HCT116 (cell line): Measurements from ENCODE around the gene DBET. TPM values are rescaled to one million over a fixed set of nuclear protein-coding genes. Genes with fewer than 3 reads are reported as not detected.
"Not testable (repeated sequence)": the region's sequence is repeated elsewhere in the genome, so short reads cannot be mapped to it uniquely, and the experiment has no call there.

ENCODE experiments used
- ATAC-seq: fragments of 200-7000 bp; cut with Tn5 transposase; 2 replicates; pipeline ENCODE4 v1.9.1; 2020; ENCODE audit warnings: mild to moderate bottlenecking, moderate library complexity
- Bru-seq: library from RNA; stranded (reverse); fragments of 400-500 nt; gene quantifications from one replicate; lab custom pipeline; 2021; lab: Mats Ljungman, UMichigan
- BruChase-seq, 2 experiments: library from RNA; stranded (reverse); fragments of 400-500 nt; gene quantifications; one replicate each; lab custom pipeline; 2021; lab: Mats Ljungman, UMichigan
- BruUV-seq: library from RNA; stranded (reverse); fragments of 400-500 nt; replicated peaks from 2 replicates; lab custom pipeline; 2021; lab: Mats Ljungman, UMichigan
- CTCF ChIA-PET: fragments of 300-600 bp; sonication (Branson Sonifier 250); formaldehyde crosslinking; loops from one replicate; lab custom pipeline; 2021; ENCODE audit warnings: antibody characterized with exemption; lab: Charles Lee
- POLR2A ChIA-PET: fragments of 300-600, 350-600 bp; sonication (Branson Sonifier 250); formaldehyde crosslinking; loops from one replicate; lab custom pipeline; 2021; ENCODE audit warnings: antibody characterized with exemption; lab: Charles Lee
- RAD21 ChIA-PET, 2 experiments: fragments of 300-600 bp; sonication (Branson Sonifier 250); formaldehyde crosslinking; loops; one replicate each; lab custom pipeline; 2023; ENCODE audit warnings: low total read pairs in 2 of 2; ENCODE audit not compliant: uncharacterized antibody in 2 of 2, unreplicated experiment in 2 of 2, low non-redundant PET in 1 of 2; lab: Charles Lee
- DNase-seq: peaks from one replicate; pipeline ENCODE4 v3.0.0-alpha.2; 2010; ENCODE audit warnings: low read depth, low spot score
- H2AFZ ChIP-seq: fragments of 200-600 bp; shearing (Covaris generic), sonication (generic); 2 replicates; pipeline ENCODE4 v1.6.1; 2017; ENCODE audit warnings: low read depth, mixed run types, mixed read lengths, antibody characterized with exemption, low read length; ENCODE audit not compliant: poor library complexity, severe bottlenecking
- H3K27ac ChIP-seq: 2 replicates; pipeline ENCODE4 v1.5.1; 2012; ENCODE audit warnings: low read depth, low read length
- H3K27me3 ChIP-seq: fragments of 200-600 bp; sonication (generic); 2 replicates; pipeline ENCODE4 v1.6.1; 2016; ENCODE audit warnings: mixed run types, low read length, mixed read lengths; ENCODE audit not compliant: insufficient read depth
- H3K36me3 ChIP-seq, 2 experiments: fragments of 200-500 bp in 1 of 2; fragments of 200-600 bp in 1 of 2; sonication (Bioruptor generic) in 1 of 2; sonication (generic) in 1 of 2; 2 replicates each; pipeline versions ENCODE4 v1.5.1 to v1.6.1; 2014 to 2016; ENCODE audit warnings: low read length in 2 of 2, inconsistent platforms in 1 of 2, mixed read lengths in 1 of 2, mixed run types in 1 of 2; ENCODE audit not compliant: insufficient read depth in 2 of 2, control insufficient read depth in 1 of 2
- H3K4me1 ChIP-seq, 2 experiments: fragments of 200-600 bp in 1 of 2; sonication (generic) in 1 of 2; 2 replicates each; pipeline versions ENCODE4 v1.5.1 to v1.6.1; 2012 to 2017; ENCODE audit warnings: low read length in 2 of 2, inconsistent platforms in 1 of 2, mild to moderate bottlenecking in 1 of 2, mixed read lengths in 1 of 2, mixed run types in 1 of 2, moderate library complexity in 1 of 2; ENCODE audit not compliant: insufficient read depth in 2 of 2, control insufficient read depth in 1 of 2
- H3K4me2 ChIP-seq: fragments of 200-600 bp; sonication (generic); 2 replicates; pipeline ENCODE4 v1.6.1; 2017; ENCODE audit warnings: mixed run types, low read length, mixed read lengths
- H3K4me3 ChIP-seq, 2 experiments: fragments of 200-600 bp in 1 of 2; sonication (generic) in 1 of 2; replicated peaks in 1 of 2; 2 replicates each; pipeline ENCODE4 v1.5.1; 2011 to 2016; ENCODE audit warnings: low read length in 2 of 2, control low read depth in 1 of 2, low read depth in 1 of 2, mild to moderate bottlenecking in 1 of 2, mixed read lengths in 1 of 2, mixed run types in 1 of 2
- H3K79me2 ChIP-seq: fragments of 200-600 bp; sonication (generic); 2 replicates; pipeline ENCODE4 v1.6.1; 2017; ENCODE audit warnings: mild to moderate bottlenecking, mixed run types, low read length, moderate library complexity, mixed read lengths; ENCODE audit not compliant: insufficient read depth
- H3K9ac ChIP-seq: fragments of 200-600 bp; sonication (generic); 2 replicates; pipeline ENCODE4 v1.6.1; 2016; ENCODE audit warnings: low read length, mixed read lengths
- H3K9me2 ChIP-seq: fragments of 200-600 bp; sonication (generic), shearing (Covaris generic); 2 replicates; pipeline ENCODE4 v1.6.1; 2017; ENCODE audit warnings: mixed run types, mild to moderate bottlenecking, moderate library complexity; ENCODE audit not compliant: insufficient read depth
- H3K9me3 ChIP-seq, 2 experiments: fragments of 200-500 bp in 1 of 2; fragments of 200-600 bp in 1 of 2; sonication (Bioruptor generic) in 1 of 2; sonication (generic) in 1 of 2; 2 replicates each; pipeline ENCODE4 v1.6.1; 2014 to 2017; ENCODE audit warnings: low read length in 2 of 2, mixed read lengths in 2 of 2, inconsistent platforms in 1 of 2, low read depth in 1 of 2, mild to moderate bottlenecking in 1 of 2, mixed run types in 1 of 2, moderate library complexity in 1 of 2; ENCODE audit not compliant: control insufficient read depth in 1 of 2, insufficient read depth in 1 of 2
- H4K20me1 ChIP-seq: fragments of 200-600 bp; sonication (generic), shearing (Covaris generic); 2 replicates; pipeline ENCODE4 v1.6.1; 2017; ENCODE audit warnings: mixed run types, mild to moderate bottlenecking, moderate library complexity; ENCODE audit not compliant: insufficient read depth
- CTCF ChIP-seq, 3 experiments: fragments of 200-600 bp in 1 of 3; sonication (generic) in 1 of 3; IDR thresholded peaks in 2 of 3; conservative IDR thresholded peaks in 1 of 3; 2 replicates each; pipeline ENCODE4 v1.5.1; 2012 to 2017; ENCODE audit warnings: low read depth in 2 of 3, low read length in 2 of 3, antibody characterized with exemption in 1 of 3, borderline replicate concordance in 1 of 3, control low read depth in 1 of 3, mild to moderate bottlenecking in 1 of 3, mixed read lengths in 1 of 3, mixed run types in 1 of 3, moderate library complexity in 1 of 3; ENCODE audit not compliant: insufficient read depth in 1 of 3
- EZH2 ChIP-seq: fragments of 200-600 bp; sonication (generic); IDR thresholded peaks from 2 replicates; pipeline ENCODE4 v1.6.1; 2017; ENCODE audit warnings: antibody characterized with exemption, mixed run types
- EZH2phosphoT487 ChIP-seq: fragments of 200-600 bp; IDR thresholded peaks from 2 replicates; pipeline ENCODE4 v1.6.1; 2018; ENCODE audit warnings: antibody characterized with exemption, borderline replicate concordance
- SP1 ChIP-seq: IDR thresholded peaks from 2 replicates; pipeline ENCODE4 v1.6.1; 2012; ENCODE audit warnings: low read depth
- ZNF274 ChIP-seq: fragments of 200-500 bp; sonication (Bioruptor generic); IDR thresholded peaks from 2 replicates; pipeline ENCODE4 v1.6.1; 2014; ENCODE audit warnings: mild to moderate bottlenecking, low read depth, low read length, inconsistent platforms
- intact Hi-C: fragments of 100-400 bp; cut with micrococcal nuclease; formaldehyde crosslinking; loops from 2 replicates; pipeline ENCODE4 v1.10.0; 2022
- long read RNA-seq: library from polyadenylated mRNA; unstranded; transcript quantifications from one replicate; pipeline ENCODE4 v2.0.0, GENCODE V29; 2021; ENCODE audit not compliant: unreplicated experiment
- polyA plus RNA-seq: library from polyadenylated mRNA; unstranded; fragments of >200 nt; gene quantifications from 2 replicates; pipeline ENCODE4 v1.2.1, GENCODE V29; 2012; ENCODE audit warnings: missing spikeins
- total RNA-seq: library from RNA; stranded (reverse); gene quantifications from one replicate; pipeline ENCODE4 v1.2.1, GENCODE V29; 2021; ENCODE audit not compliant: unreplicated experiment

DBET gene
- not detected for total RNA-seq
- 0.01 TPM in 1 of 2 replicates, not detected in the other for polyA plus RNA-seq
- Bru-seq, nascent RNA: not detected
- BruChase-seq, experiment 1, labeled RNA remaining after a 6-hour chase: not detected
- BruChase-seq, experiment 2, labeled RNA remaining after a 2-hour chase: not detected
- long read RNA-seq: 0 reads

- CTCF ChIA-PET, H3K27ac ChIP-seq, H2AFZ ChIP-seq, DNase-seq, H4K20me1 ChIP-seq, H3K4me1 ChIP-seq, H3K4me2 ChIP-seq, H3K9ac ChIP-seq, H3K9me2 ChIP-seq, H3K27me3 ChIP-seq, RAD21 ChIA-PET, H3K4me3 ChIP-seq, intact Hi-C loops, POLR2A ChIA-PET, H3K9me3 ChIP-seq, BruUV-seq, H3K79me2 ChIP-seq, H3K36me3 ChIP-seq: not testable (repeated sequence)
- peak; percentile 72 for ATAC-seq
- 0 out of 6 replicates have a peak, but pooled peaks of 1 of the 3 experiments have one; percentile 8 for TF ChIP-seq CTCF (IDR thresholded peaks at IDR 0.05 in 2 of 3, conservative IDR thresholded peaks at IDR 0.05 in 1 of 3; ENCODE audit: borderline replicate concordance in 1 of 3, insufficient read depth in 1 of 3, low read depth in 2 of 3, low read length in 2 of 3)
These were observed at the start of gene DBET for GRCh38 chr4:190064342-190064741. DBET (plus strand) TSS chr4:190064502.

GRCh38 chr4:190014771-190015537, 49.3 kb upstream of the DBET start:
- BruUV-seq: no TSS peak
- H4K20me1 ChIP-seq: no peaks in the 10 kb centered on the region
- ATAC-seq: no peak
- POLR2A ChIA-PET: no interaction called here
- TF ChIP-seq ZNF274 (no peak), EZH2 (no peak), SP1 (no peak), EZH2phosphoT487 (no peak)
- no peak overlapping the region for H3K27ac ChIP-seq
- H3K79me2 ChIP-seq: no peaks in the 10 kb centered on the region
- no peak overlapping the region for H2AFZ ChIP-seq
- CTCF ChIA-PET: no interaction called here
- no peaks in the 10 kb centered on the region for H3K9me2 ChIP-seq
- no peaks in the 10 kb centered on the region for H3K4me1 ChIP-seq
- RAD21 ChIA-PET: no interaction called here
- no peak overlapping the region for H3K9ac ChIP-seq
- intact Hi-C loops: no loop called here
- no peaks in the 10 kb centered on the region for H3K36me3 ChIP-seq
- H3K4me3 ChIP-seq: no peak overlapping the region
- H3K27me3 ChIP-seq: no peaks in the 10 kb centered on the region
- no peaks in the 10 kb centered on the region for H3K9me3 ChIP-seq
- H3K4me2 ChIP-seq: no peak overlapping the region
- DNase-seq: no peak
